ENCODE measurements around the gene PKD1L1.

- TF ChIP-seq POLR2A (IDR thresholded peaks at IDR 0.05), result no peak
- TF ChIP-seq CTCF (IDR thresholded peaks at IDR 0.05), result peak in 2 of 6 experiments; percentile 17 to 46
Measured at GRCh38 chr7:47988496-47989386, 40.5 kb upstream of the PKD1L1 start.
